ENCODE results near the gene FOXL3. TPM values are rescaled to one million over a fixed set of nuclear protein-coding genes. Genes with fewer than 3 reads are reported as not detected.
A peak's percentile ranks its signal among the peaks of the same experiment; 100 is the strongest.

FOXL3 gene
- total RNA-seq, 1 donor from 2014 or later: not detected

DNA sequence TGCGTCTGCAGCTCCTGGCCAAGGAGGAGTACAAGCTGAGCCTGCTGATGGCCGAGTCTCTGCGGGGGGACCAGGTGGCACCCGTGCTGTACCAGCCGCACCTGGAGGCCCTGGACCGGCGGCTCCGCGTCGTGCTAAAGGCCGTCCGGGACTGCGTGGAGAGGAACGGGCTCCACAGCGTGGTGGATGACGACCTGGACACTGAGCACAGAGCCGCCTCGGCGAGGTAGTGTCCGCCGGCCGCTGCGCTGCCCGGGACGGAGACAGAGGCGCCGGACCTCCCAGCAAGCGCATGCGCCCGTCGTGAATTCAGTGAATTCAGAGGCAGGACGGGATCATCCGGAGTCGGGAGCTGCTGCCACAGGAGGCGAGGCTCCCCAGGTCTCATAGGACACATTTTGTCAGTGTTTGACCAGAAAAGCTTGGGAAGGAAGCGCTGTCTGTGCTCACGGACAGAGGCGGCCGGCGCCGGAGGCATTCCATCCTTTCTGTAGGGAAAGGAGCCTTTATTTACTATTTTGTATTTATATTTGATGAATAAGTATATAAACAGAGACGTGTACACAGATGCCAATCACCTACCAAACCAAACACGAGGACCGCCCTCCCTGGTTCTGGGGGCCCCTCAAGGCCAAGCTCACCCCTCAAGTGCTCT lies 30.1 kb upstream of the FOXL3 start:
- H3K27me3 Mint-ChIP-seq: no peaks in the 10 kb centered on the region
- no peaks in the 10 kb centered on the region for H3K4me1 Mint-ChIP-seq (ENCODE audit: low read depth)
- no peak for DNase-seq (ENCODE audit: low spot score, unreplicated experiment)
- peaks cover 39% of the 10 kb centered on the region for H3K36me3 Mint-ChIP-seq (ENCODE audit: insufficient read depth)
- TF ChIP-seq, protein P1, sequence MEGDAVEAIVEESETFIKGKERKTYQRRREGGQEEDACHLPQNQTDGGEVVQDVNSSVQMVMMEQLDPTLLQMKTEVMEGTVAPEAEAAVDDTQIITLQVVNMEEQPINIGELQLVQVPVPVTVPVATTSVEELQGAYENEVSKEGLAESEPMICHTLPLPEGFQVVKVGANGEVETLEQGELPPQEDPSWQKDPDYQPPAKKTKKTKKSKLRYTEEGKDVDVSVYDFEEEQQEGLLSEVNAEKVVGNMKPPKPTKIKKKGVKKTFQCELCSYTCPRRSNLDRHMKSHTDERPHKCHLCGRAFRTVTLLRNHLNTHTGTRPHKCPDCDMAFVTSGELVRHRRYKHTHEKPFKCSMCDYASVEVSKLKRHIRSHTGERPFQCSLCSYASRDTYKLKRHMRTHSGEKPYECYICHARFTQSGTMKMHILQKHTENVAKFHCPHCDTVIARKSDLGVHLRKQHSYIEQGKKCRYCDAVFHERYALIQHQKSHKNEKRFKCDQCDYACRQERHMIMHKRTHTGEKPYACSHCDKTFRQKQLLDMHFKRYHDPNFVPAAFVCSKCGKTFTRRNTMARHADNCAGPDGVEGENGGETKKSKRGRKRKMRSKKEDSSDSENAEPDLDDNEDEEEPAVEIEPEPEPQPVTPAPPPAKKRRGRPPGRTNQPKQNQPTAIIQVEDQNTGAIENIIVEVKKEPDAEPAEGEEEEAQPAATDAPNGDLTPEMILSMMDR (IDR thresholded peaks at IDR 0.05; ENCODE audit: unreplicated experiment): no peak
- no peak overlapping the region for H3K27ac Mint-ChIP-seq
- H3K4me3 Mint-ChIP-seq (ENCODE audit: low read depth): no peak overlapping the region
- H3K9me3 Mint-ChIP-seq (ENCODE audit: low read depth): peaks cover 12% of the 10 kb centered on the region

DNA sequence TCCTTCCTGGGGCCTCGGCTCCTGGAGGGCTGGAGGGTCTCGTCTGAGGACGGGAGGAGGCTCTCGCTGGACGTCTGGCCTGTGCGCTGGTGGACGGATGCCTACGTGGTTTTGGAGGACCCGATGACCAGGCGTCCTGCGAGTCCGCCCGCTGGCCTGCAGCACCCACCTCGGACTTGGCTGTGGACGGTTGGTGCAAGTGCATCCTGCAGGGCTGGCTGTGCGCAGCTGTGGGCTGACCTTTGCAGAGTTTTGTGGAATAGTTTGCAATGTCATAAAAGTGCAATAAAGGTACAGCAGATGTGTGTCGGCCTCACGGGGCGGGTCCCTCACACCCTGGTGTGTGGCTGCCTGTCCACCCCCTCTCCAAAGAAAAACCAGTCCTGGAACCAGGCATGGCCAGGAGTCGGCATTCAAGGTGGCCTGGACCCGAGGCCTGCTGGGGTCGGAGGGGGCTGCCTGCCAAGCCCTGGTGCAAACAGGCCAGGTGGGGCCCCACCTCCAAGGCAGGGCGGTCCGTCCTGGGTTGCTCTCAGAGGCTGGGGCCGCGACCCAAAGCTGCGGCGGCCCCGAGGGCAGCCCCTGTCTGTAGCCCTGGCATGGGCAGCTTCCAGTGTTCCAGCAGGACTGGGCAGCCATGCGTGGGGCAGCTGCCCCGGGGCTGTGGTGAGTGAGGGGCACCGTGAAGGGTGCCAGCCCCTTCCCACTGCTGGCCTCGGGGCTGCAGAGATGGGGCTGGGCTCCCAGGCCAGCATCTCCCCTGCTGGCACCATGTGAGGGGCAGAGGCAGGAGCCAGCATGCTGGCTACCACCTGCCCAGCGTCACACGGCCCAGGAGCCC lies 29.3 kb upstream of the FOXL3 start:
- Mint-ChIP-seq H3K36me3 (ENCODE audit: insufficient read depth) (peaks cover 33% of the 10 kb centered on the region), H3K27ac (no peak overlapping the region), H3K9me3 (ENCODE audit: low read depth) (peaks cover 12% of the 10 kb centered on the region), H3K4me3 (ENCODE audit: low read depth) (no peak overlapping the region), H3K4me1 (ENCODE audit: low read depth) (no peaks in the 10 kb centered on the region), H3K27me3 (no peaks in the 10 kb centered on the region)
- no peak for DNase-seq (ENCODE audit: low spot score, unreplicated experiment)
- TF ChIP-seq, protein P1 (IDR thresholded peaks at IDR 0.05; ENCODE audit: unreplicated experiment): no peak

DNA sequence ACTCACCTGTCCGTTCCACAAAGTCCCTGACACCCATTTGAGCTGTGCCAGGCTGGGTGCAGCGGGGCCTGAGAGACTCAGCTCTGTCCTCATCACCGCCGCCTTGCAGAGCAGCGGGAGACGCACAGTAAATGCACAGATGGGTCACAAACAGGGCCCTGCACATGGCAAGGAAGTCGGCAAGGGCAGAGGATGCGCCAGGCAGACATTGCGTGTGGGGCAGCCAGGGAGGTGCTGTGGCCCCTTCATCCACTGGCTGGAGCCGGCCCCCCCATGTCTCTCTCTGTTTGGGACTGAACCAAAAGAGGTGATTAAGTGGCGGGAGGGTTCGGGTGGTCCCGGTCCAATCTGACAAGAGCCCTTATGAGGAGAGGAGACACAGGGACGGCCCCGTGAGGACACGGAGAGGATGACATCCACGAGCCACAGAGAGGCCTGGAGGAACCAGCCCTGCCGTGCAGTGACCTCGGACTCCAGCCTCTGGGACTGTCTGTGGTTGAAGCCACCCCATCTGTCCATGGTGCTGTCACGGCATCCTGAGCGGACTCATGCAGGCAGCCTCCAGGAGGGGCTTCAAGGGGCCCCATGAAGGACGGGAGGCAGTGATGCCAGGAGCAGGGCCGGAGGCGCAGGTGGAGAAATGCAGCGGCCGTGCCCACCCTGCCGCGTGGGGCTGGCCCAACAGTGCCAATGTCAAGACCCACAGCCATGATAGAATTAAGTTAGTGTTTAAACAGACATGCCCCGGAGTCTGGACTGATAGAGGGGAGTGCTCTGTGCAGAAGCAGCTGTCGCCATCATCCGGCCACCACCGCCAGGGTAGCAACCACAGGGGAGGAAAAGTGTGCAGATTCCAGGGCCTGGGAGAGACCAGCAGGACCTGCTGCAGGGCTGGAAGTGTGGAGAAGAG lies 28.4 kb upstream of the FOXL3 start:
- H3K9me3 Mint-ChIP-seq (ENCODE audit: low read depth): peaks cover 12% of the 10 kb centered on the region

DNA sequence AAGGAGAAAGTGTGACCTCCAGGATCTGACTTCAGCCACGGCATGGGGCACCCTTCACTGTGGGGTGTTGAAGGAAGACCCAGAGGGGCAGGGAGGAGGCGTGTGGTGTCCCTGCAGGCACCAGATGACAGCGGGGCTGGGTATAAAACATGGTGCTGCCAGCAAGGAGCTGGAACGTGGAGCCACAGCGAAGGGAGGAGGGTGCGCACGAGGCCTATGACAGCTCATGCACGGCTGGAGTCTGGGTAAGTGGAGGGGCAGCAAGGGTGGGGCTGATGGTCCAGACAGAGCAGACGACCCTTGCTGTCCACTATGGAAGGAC lies 27.8 kb upstream of the FOXL3 start:
- DNase-seq (ENCODE audit: low spot score, unreplicated experiment): no peak
- H3K4me3 Mint-ChIP-seq (ENCODE audit: low read depth): no peak overlapping the region
- TF ChIP-seq, protein P1 (IDR thresholded peaks at IDR 0.05; ENCODE audit: unreplicated experiment): no peak
- no peaks in the 10 kb centered on the region for H3K27me3 Mint-ChIP-seq
- no peaks in the 10 kb centered on the region for H3K4me1 Mint-ChIP-seq (ENCODE audit: low read depth)
- peaks cover 12% of the 10 kb centered on the region for H3K9me3 Mint-ChIP-seq (ENCODE audit: low read depth)
- peak overlapping the region; percentile 92 for H3K27ac Mint-ChIP-seq
- H3K36me3 Mint-ChIP-seq (ENCODE audit: insufficient read depth): peaks cover 28% of the 10 kb centered on the region

More for the DNA sequence above, 28.4 kb upstream of the FOXL3 start:
- Mint-ChIP-seq H3K27me3 (no peaks in the 10 kb centered on the region), H3K27ac (peak overlapping the region; percentile 92), H3K36me3 (ENCODE audit: insufficient read depth) (peaks cover 31% of the 10 kb centered on the region), H3K4me3 (ENCODE audit: low read depth) (no peak overlapping the region), H3K4me1 (ENCODE audit: low read depth) (no peaks in the 10 kb centered on the region)
- TF ChIP-seq, protein P1 (IDR thresholded peaks at IDR 0.05; ENCODE audit: unreplicated experiment): no peak
- DNase-seq (ENCODE audit: low spot score, unreplicated experiment): no peak

Data from progenitor cell of endocrine pancreas (in vitro differentiated cells).